ENCODE data around the gene HBE1. TPM values are rescaled to one million over a fixed set of nuclear protein-coding genes. Genes with fewer than 3 reads are reported as not detected.

Gene HBE1
- total and polyA plus RNA-seq, 9 of the 15 experiments (the other 6 are each of a cell fraction or from before 2014, with no cell fraction given): 612 to 10,250 (median 2,181) TPM

- no peak for TF ChIP-seq ZNF407 (IDR thresholded peaks at IDR 0.05; ENCODE audit: low read depth)
- no peak for TF ChIP-seq CCNT2 (IDR thresholded peaks at IDR 0.05; ENCODE audit: borderline replicate concordance, extremely low read depth, insufficient read length, low read depth, low read length)
- no peak for TF ChIP-seq ZNF318 (IDR thresholded peaks at IDR 0.05; ENCODE audit: borderline replicate concordance in 1 of 2, low read depth in 1 of 2)
- no peak for TF ChIP-seq PRPF4 (IDR thresholded peaks at IDR 0.05; ENCODE audit: insufficient read depth, low read depth, low read length, poor library complexity, severe bottlenecking)
- TF ChIP-seq MAFF (IDR thresholded peaks at IDR 0.05; ENCODE audit: low read length): peak; percentile 49; the same call in 1 of the 2 replicates
- TF ChIP-seq MCM7 (IDR thresholded peaks at IDR 0.05): 0 out of 4 replicates have a peak, but pooled peaks of 1 of the 2 experiments have one; percentile 48
Observed at GRCh38 chr11:5235364-5236095, 34.2 kb downstream of the HBE1 start (continued).

All from K562 (cell line).